Prostate gland (tissue), 2 donors: ENCODE measurements around the gene GNA12.

Experiments used
- CTCF ChIP-seq, 4 experiments: fragments of 200-600 bp in 2 of 4; fragments of 450-650 bp in 2 of 4; sonication (generic) in 2 of 4; IDR thresholded peaks; 1 replicate in 3 of 4; 2 replicates in 1 of 4; pipeline ENCODE4 v1.5.1; 2016 to 2019; ENCODE audit warnings: antibody characterized with exemption in 4 of 4, mild to moderate bottlenecking in 2 of 4, moderate library complexity in 2 of 4
- POLR2AphosphoS5 ChIP-seq: sonication (generic); formaldehyde crosslinking; IDR thresholded peaks from one replicate; pipeline ENCODE4 v1.6.1; 2017; ENCODE audit warnings: antibody characterized with exemption

GRCh38 chr7:2754912-2755311 is 89.2 kb downstream of the GNA12 start:
- TF ChIP-seq CTCF (IDR thresholded peaks at IDR 0.05) (no peak), POLR2AphosphoS5 (no peak)
